IMR-90 (cell line): ENCODE data around the gene MGLL. TPM values are rescaled to one million over a fixed set of nuclear protein-coding genes. Genes with fewer than 3 reads are reported as not detected.
"Not testable (repeated sequence)": the region's sequence is repeated elsewhere in the genome, so short reads cannot be mapped to it uniquely, and the experiment has no call there.

Experiments used
- ATAC-seq: fragments of 200-7000 bp; cut with Tn5 transposase; 2 replicates; pipeline ENCODE4 v1.9.1; 2020; ENCODE audit warnings: low read depth, mild to moderate bottlenecking, moderate library complexity
- BruUV-seq: library from RNA; stranded (reverse); fragments of 400-500 nt; replicated peaks from 2 replicates; lab custom pipeline; 2021; lab: Mats Ljungman, UMichigan
- CTCF ChIA-PET: fragments of 300-600 bp; formaldehyde crosslinking; extraction: SDS; loops from one replicate; lab custom pipeline; 2021; ENCODE audit warnings: antibody characterized with exemption; lab: Yijun Ruan, JAX
- POLR2A ChIA-PET: fragments of 300-600 bp; sonication (Branson Sonifier 250); formaldehyde crosslinking; loops from one replicate; lab custom pipeline; 2022; ENCODE audit warnings: antibody characterized with exemption; ENCODE audit not compliant: unreplicated experiment; lab: Charles Lee
- DNase-seq: peaks from one replicate; pipeline ENCODE4 v3.0.0; 2013
- H2AFZ ChIP-seq: replicated peaks from 2 replicates; pipeline ENCODE3; 2013; ENCODE audit warnings: low read length, mild to moderate bottlenecking; ENCODE audit not compliant: poor library complexity
- H2AK5ac ChIP-seq: 2 replicates; pipeline ENCODE4 v1.6.1; 2013; ENCODE audit warnings: low read depth, low read length, inconsistent platforms
- H2AK9ac ChIP-seq: replicated peaks from 2 replicates; pipeline ENCODE3; 2013; ENCODE audit warnings: mild to moderate bottlenecking, low read depth, low read length, moderate library complexity; ENCODE audit not compliant: poor library complexity
- H2BK120ac ChIP-seq: 2 replicates; pipeline ENCODE4 v1.6.1; 2013; ENCODE audit warnings: low read depth, low read length, inconsistent platforms
- H2BK15ac ChIP-seq: 3 replicates; pipeline ENCODE4 v1.6.1; 2013; ENCODE audit warnings: low read depth, low read length, inconsistent platforms
- H2BK20ac ChIP-seq: 2 replicates; pipeline ENCODE4 v1.6.1; 2013; ENCODE audit warnings: low read depth, mild to moderate bottlenecking, inconsistent platforms, low read length, moderate library complexity
- H2BK5ac ChIP-seq: 2 replicates; pipeline ENCODE4 v1.6.1; 2013; ENCODE audit warnings: mild to moderate bottlenecking, low read depth, low read length, inconsistent platforms; ENCODE audit not compliant: poor library complexity, severe bottlenecking
- H3K14ac ChIP-seq: replicated peaks from 2 replicates; pipeline ENCODE4 v1.6.1; 2013; ENCODE audit warnings: low read depth, low read length, inconsistent platforms
- H3K18ac ChIP-seq: 2 replicates; pipeline ENCODE4 v1.6.1; 2013; ENCODE audit warnings: low read depth, low read length, control low read depth
- H3K23ac ChIP-seq: 2 replicates; pipeline ENCODE4 v1.6.1; 2013; ENCODE audit warnings: low read depth, low read length, inconsistent platforms
- H3K27ac ChIP-seq: 2 replicates; pipeline ENCODE4 v1.5.1; 2013; ENCODE audit warnings: mild to moderate bottlenecking, control low read depth, low read length; ENCODE audit not compliant: insufficient read depth
- H3K27me3 ChIP-seq: 2 replicates; pipeline ENCODE4 v1.6.1; 2013; ENCODE audit warnings: low read length; ENCODE audit not compliant: control insufficient read depth, insufficient read depth
- H3K36me3 ChIP-seq: 2 replicates; pipeline ENCODE4 v1.6.1; 2013; ENCODE audit warnings: low read length, mixed read lengths; ENCODE audit not compliant: control insufficient read depth, insufficient read depth
- H3K4ac ChIP-seq: 2 replicates; pipeline ENCODE4 v1.6.1; 2013; ENCODE audit warnings: low read depth, low read length, inconsistent platforms
- H3K4me1 ChIP-seq: 2 replicates; pipeline ENCODE4 v1.6.1; 2013; ENCODE audit warnings: low read length, mixed read lengths; ENCODE audit not compliant: control insufficient read depth, insufficient read depth
- H3K4me2 ChIP-seq: 2 replicates; pipeline ENCODE4 v1.6.1; 2013; ENCODE audit warnings: low read depth, mild to moderate bottlenecking, control low read depth, low read length, moderate library complexity
- H3K4me3 ChIP-seq: 2 replicates; pipeline ENCODE4 v1.5.1; 2013; ENCODE audit warnings: low read depth, mild to moderate bottlenecking, control low read depth, low read length, moderate library complexity; ENCODE audit not compliant: insufficient read depth
- H3K56ac ChIP-seq: 2 replicates; pipeline ENCODE4 v1.6.1; 2013; ENCODE audit warnings: low read length, inconsistent platforms; ENCODE audit not compliant: insufficient read depth; ENCODE audit errors: extremely low read depth
- H3K79me1 ChIP-seq, 2 experiments: 2 replicates each; pipeline ENCODE4 v1.6.1; 2013; ENCODE audit warnings: low read length in 2 of 2, inconsistent platforms in 1 of 2, low read depth in 1 of 2
- H3K9ac ChIP-seq: 2 replicates; pipeline ENCODE4 v1.6.1; 2013; ENCODE audit warnings: low read depth, low read length, control low read depth
- H3K9me1 ChIP-seq: 2 replicates; pipeline ENCODE4 v1.6.1; 2013; ENCODE audit warnings: low read length, inconsistent platforms; ENCODE audit not compliant: insufficient read depth
- H3K9me3 ChIP-seq: 2 replicates; pipeline ENCODE4 v1.6.1; 2013; ENCODE audit warnings: low read length; ENCODE audit not compliant: control insufficient read depth, insufficient read depth
- H4K20me1 ChIP-seq: 2 replicates; pipeline ENCODE4 v1.6.1; 2013; ENCODE audit warnings: low read length, inconsistent platforms; ENCODE audit not compliant: insufficient read depth
- H4K5ac ChIP-seq: 2 replicates; pipeline ENCODE4 v1.6.1; 2013; ENCODE audit warnings: mild to moderate bottlenecking, low read depth, low read length, control low read depth
- H4K8ac ChIP-seq, 2 experiments: 2 replicates each; pipeline ENCODE4 v1.6.1; 2013; ENCODE audit warnings: low read depth in 2 of 2, low read length in 2 of 2, control low read depth in 1 of 2, inconsistent platforms in 1 of 2
- H4K91ac ChIP-seq: 2 replicates; pipeline ENCODE4 v1.6.1; 2013; ENCODE audit warnings: low read depth, low read length, inconsistent platforms; ENCODE audit not compliant: insufficient read depth
- CHD1 ChIP-seq: IDR thresholded peaks from 2 replicates; pipeline ENCODE4 v1.6.1; 2012; ENCODE audit warnings: low read depth, low read length, improper control_type of control experiment
- FOS ChIP-seq: fragments of 150-350 bp; IDR thresholded peaks from 2 replicates; pipeline ENCODE4 v1.6.1; 2016; ENCODE audit warnings: low read depth, low read length
- MAZ ChIP-seq: IDR thresholded peaks from 2 replicates; pipeline ENCODE4 v1.6.1; 2012; ENCODE audit warnings: low read depth, mild to moderate bottlenecking, low read length, improper control_type of control experiment, moderate library complexity, borderline replicate concordance
- NFE2L2 ChIP-seq: fragments of 150-350 bp; IDR thresholded peaks from 2 replicates; pipeline ENCODE4 v1.6.1; 2016; ENCODE audit warnings: low read depth, mild to moderate bottlenecking, low read length
- USF2 ChIP-seq: fragments of 150-350 bp; IDR thresholded peaks from 2 replicates; pipeline ENCODE4 v1.6.1; 2017; ENCODE audit warnings: mild to moderate bottlenecking, antibody characterized with exemption, low read length, low read depth
- WGBS, 2 experiments: methylation state at CpG; one replicate each; pipeline versions ENCODE4 v1.1.5 to v1.1.7; 2013; ENCODE audit warnings: missing lambda C conversion rate in 2 of 2; ENCODE audit not compliant: insufficient read length in 1 of 2; ENCODE audit errors: extremely low coverage in 2 of 2; 5-methylcytosine and 5-hydroxymethylcytosine counted together
- dilution Hi-C: fragments of 300-500 bp; cut with HindIII; formaldehyde crosslinking; loops from one replicate; pipeline ENCODE4 v1.14.3; 2018; ENCODE audit warnings: low sequenced_read_pairs; ENCODE audit not compliant: unreplicated experiment
- in situ Hi-C: fragments of 300-500 bp; cut with MboI; formaldehyde crosslinking; loops from 3 replicates; pipeline ENCODE4 v1.14.3; 2019; ENCODE audit warnings: low sequenced_read_pairs, inconsistent platforms, mixed read lengths
- intact Hi-C: fragments of 100-400 bp; cut with micrococcal nuclease; formaldehyde crosslinking; loops from 2 replicates; pipeline ENCODE4 v1.10.0; 2022
- polyA plus RNA-seq, 3 experiments: library from polyadenylated mRNA; depleted of rRNA; stranded (reverse); fragments of >200 nt; gene quantifications; 2 replicates each; pipeline ENCODE4 v1.2.3, GENCODE V29; 2012; ENCODE audit warnings: low replicate concordance in 1 of 3
- total RNA-seq: library from RNA; depleted of rRNA; stranded (reverse); fragments of >200 nt; gene quantifications from 2 replicates; pipeline ENCODE4 v1.2.3, GENCODE V29; 2012

The MGLL gene
- total and polyA plus RNA-seq, 2 of the 4 experiments (the other 2 are of a cell fraction): 23.7 to 60.6 TPM

GRCh38 chr3:127655641-127656040 lies 166.7 kb downstream of the MGLL start:
- DNase-seq: peak; percentile 56
- intact Hi-C loops (loop anchor here (1.0 kb wide), 1 partner anchor 163 kb away; no protein-coding TSS in a partner anchor), dilution Hi-C loops (no loop called here), in situ Hi-C loops (loop anchor here (10.0 kb wide), 1 partner anchor 309 kb away; no protein-coding TSS in a partner anchor)
- no TSS peak for BruUV-seq
- Histone ChIP-seq H3K4ac (no peak overlapping the region), H2AK5ac (0 out of 2 replicates have a peak overlapping the region, but pooled peaks have one; percentile 6), H3K4me1 (peaks cover 10% of the 10 kb centered on the region), H3K36me3 (no peaks in the 10 kb centered on the region), H3K9me3 (no peaks in the 10 kb centered on the region), H3K14ac (peak overlapping the region; percentile 7; the same call in 1 of the 2 replicates), H3K18ac (no peak overlapping the region), H2BK120ac (no peak overlapping the region), H2BK5ac (no peak overlapping the region), H3K79me1 (no peaks in the 10 kb centered on the region), H2AK9ac (no peak overlapping the region), H4K91ac (no peak overlapping the region), H3K9me1 (no peaks in the 10 kb centered on the region; the same call in 1 of the 2 replicates), H4K20me1 (no peaks in the 10 kb centered on the region; the same call in 1 of the 2 replicates), H3K23ac (no peak overlapping the region), H3K27me3 (no peaks in the 10 kb centered on the region; the same call in 1 of the 2 replicates), H3K56ac (no peak overlapping the region), H3K4me3 (no peak overlapping the region), H4K8ac (no peak overlapping the region; a peak in 1 of 4 replicates), H4K5ac (no peak overlapping the region), H3K9ac (no peak overlapping the region), H2BK20ac (no peak overlapping the region), H2AFZ (peak overlapping the region; percentile 28), H3K4me2 (no peak overlapping the region), H2BK15ac (no peak overlapping the region), H3K27ac (peak overlapping the region; percentile 20; the same call in 1 of the 2 replicates)
- ChIA-PET POLR2A (no interaction called here), CTCF (interaction anchor here (0.7 kb wide), 1 partner anchor 304 kb away, joined by 3 read pairs; no protein-coding TSS in a partner anchor)
- TF ChIP-seq NFE2L2 (no peak), CHD1 (no peak), FOS (peak; percentile 27; the same call in 1 of the 2 replicates), USF2 (no peak), MAZ (no peak)
- ATAC-seq: peak; percentile 59
- WGBS, 2 experiments: 48% methylated on average over 2 of the region's 3 CpGs; no CpG with 5 or more reads in 1 of the 2 experiments

GRCh38 chr3:127654993-127655392 lies 167.3 kb downstream of the MGLL start:
- H3K4ac ChIP-seq, H3K4me1 ChIP-seq, H3K36me3 ChIP-seq, dilution Hi-C loops, H3K18ac ChIP-seq, CTCF ChIA-PET, POLR2A ChIA-PET, H2BK120ac ChIP-seq, H2AK9ac ChIP-seq, H3K79me1 ChIP-seq, ATAC-seq, H2AK5ac ChIP-seq, H3K9ac ChIP-seq, H3K9me3 ChIP-seq, H3K56ac ChIP-seq, BruUV-seq, DNase-seq, H3K27me3 ChIP-seq, H3K4me2 ChIP-seq, H4K5ac ChIP-seq, H3K14ac ChIP-seq, H2BK20ac ChIP-seq, H3K27ac ChIP-seq, H4K8ac ChIP-seq, H4K91ac ChIP-seq, H2AFZ ChIP-seq, H2BK15ac ChIP-seq, H4K20me1 ChIP-seq, H3K23ac ChIP-seq, H3K9me1 ChIP-seq, H3K4me3 ChIP-seq, H2BK5ac ChIP-seq: not testable (repeated sequence)
- intact Hi-C loops (loop anchor here (1.0 to 5.0 kb wide), 2 partner anchors 163 to 477 kb away; no protein-coding TSS in a partner anchor), in situ Hi-C loops (loop anchor here (10.0 kb wide), 1 partner anchor 310 kb away; no protein-coding TSS in a partner anchor)
- no CpG with 5 or more reads among the region's 6 CpGs for WGBS, 2 experiments
